Liver (tissue), 9 donors: ENCODE measurements around the gene KXD1. TPM values are rescaled to one million over a fixed set of nuclear protein-coding genes. Genes with fewer than 3 reads are reported as not detected.

ENCODE experiments used
- DNase-seq: peaks from one replicate; pipeline ENCODE4 v3.0.0-alpha.2; 2017; ENCODE audit warnings: low spot score
- H3K27ac ChIP-seq, 2 donors: one replicate each; pipeline ENCODE4 v1.7.0; 2013; ENCODE audit warnings: inconsistent platforms in 2 of 2, low read length in 2 of 2, control low read depth in 1 of 2, low read depth in 1 of 2, mild to moderate bottlenecking in 1 of 2
- H3K27me3 ChIP-seq, 4 donors: one replicate each; pipeline versions ENCODE4 v1.6.1 to v1.7.0; 2013; ENCODE audit warnings: low read length in 3 of 4, inconsistent platforms in 1 of 4, mild to moderate bottlenecking in 1 of 4, moderate library complexity in 1 of 4; ENCODE audit not compliant: control insufficient read depth in 4 of 4, insufficient read depth in 4 of 4
- H3K36me3 ChIP-seq, 4 donors: one replicate each; pipeline versions ENCODE4 v1.6.1 to v1.7.0; 2013; ENCODE audit warnings: low read length in 3 of 4, mild to moderate bottlenecking in 3 of 4, low read depth in 1 of 4, moderate library complexity in 1 of 4; ENCODE audit not compliant: control insufficient read depth in 4 of 4, insufficient read depth in 3 of 4
- H3K4me1 ChIP-seq, 4 donors: one replicate each; pipeline versions ENCODE4 v1.6.1 to v1.7.0; 2013; ENCODE audit warnings: low read length in 3 of 4, mild to moderate bottlenecking in 3 of 4, moderate library complexity in 1 of 4; ENCODE audit not compliant: control insufficient read depth in 4 of 4, insufficient read depth in 4 of 4
- H3K4me3 ChIP-seq, 3 donors: one replicate each; pipeline versions ENCODE4 v1.6.1 to v1.7.0; 2013; ENCODE audit warnings: low read length in 3 of 3, control low read depth in 1 of 3, low read depth in 1 of 3, mild to moderate bottlenecking in 1 of 3
- H3K9ac ChIP-seq, 2 donors: one replicate each; pipeline ENCODE4 v1.7.0; 2013; ENCODE audit warnings: low read length in 2 of 2, mild to moderate bottlenecking in 2 of 2, moderate library complexity in 2 of 2, control low read depth in 1 of 2, low read depth in 1 of 2
- H3K9me3 ChIP-seq, 4 donors: one replicate each; pipeline versions ENCODE4 v1.6.1 to v1.7.0; 2013; ENCODE audit warnings: low read length in 3 of 4; ENCODE audit not compliant: control insufficient read depth in 4 of 4
- FOXA1 ChIP-seq: IDR thresholded peaks from 2 replicates; pipeline ENCODE4 v1.6.1; 2016; ENCODE audit warnings: antibody characterized with exemption
- GABPA ChIP-seq, 2 donors: IDR thresholded peaks in 1 of 2; conservative IDR thresholded peaks in 1 of 2; 2 replicates each; pipeline ENCODE4 v1.6.1; 2016; ENCODE audit warnings: antibody characterized with exemption in 2 of 2, mild to moderate bottlenecking in 1 of 2, moderate library complexity in 1 of 2
- HNF4A ChIP-seq, 2 donors: conservative IDR thresholded peaks; 2 replicates each; pipeline ENCODE4 v1.6.1; 2016; ENCODE audit warnings: antibody characterized with exemption in 2 of 2, mild to moderate bottlenecking in 2 of 2
- HNF4G ChIP-seq: IDR thresholded peaks from 2 replicates; pipeline ENCODE4 v1.6.1; 2016; ENCODE audit warnings: antibody characterized with exemption
- NR2F2 ChIP-seq: IDR thresholded peaks from 2 replicates; pipeline ENCODE4 v1.6.1; 2016; ENCODE audit warnings: antibody characterized with exemption
- RAD21 ChIP-seq, 2 donors: IDR thresholded peaks; 2 replicates each; pipeline ENCODE4 v1.6.1; 2016; ENCODE audit warnings: antibody characterized with exemption in 2 of 2, mild to moderate bottlenecking in 2 of 2
- SP1 ChIP-seq: IDR thresholded peaks from 2 replicates; pipeline ENCODE4 v1.6.1; 2018; ENCODE audit warnings: antibody characterized with exemption, mild to moderate bottlenecking
- TAF1 ChIP-seq: conservative IDR thresholded peaks from 2 replicates; pipeline ENCODE4 v1.6.1; 2016; ENCODE audit warnings: antibody characterized with exemption, mild to moderate bottlenecking
- YY1 ChIP-seq: IDR thresholded peaks from 2 replicates; pipeline ENCODE4 v1.6.1; 2016; ENCODE audit warnings: antibody characterized with exemption, mild to moderate bottlenecking
- WGBS: extraction: QIAGEN DNeasy Blood & Tissue Kit; methylation state at CpG from one replicate; pipeline ENCODE4 v1.1.7; 2013; 5-methylcytosine and 5-hydroxymethylcytosine counted together
- polyA plus RNA-seq, 2 donors: library from polyadenylated mRNA; stranded (reverse) in 1 of 2; unstranded in 1 of 2; fragments of 200-250 nt in 1 of 2; fragments of >200 nt in 1 of 2; fragmentation: Nextera tagmentation in 1 of 2; extraction: Ambion mirVana in 1 of 2; gene quantifications; one replicate each; pipeline versions ENCODE4 v1.2.1 to v1.2.3, GENCODE V29; 2013 to 2015
- total RNA-seq, 2 donors: library from RNA; depleted of rRNA; stranded (reverse); fragments of >200 nt; gene quantifications; one replicate each; pipeline ENCODE4 v1.2.3, GENCODE V29; 2014
- TF ChIP-seq, protein P1 (sequence below): IDR thresholded peaks from 2 replicates; pipeline ENCODE4 v1.6.1; 2016; ENCODE audit warnings: antibody characterized with exemption
- TF ChIP-seq, protein P2 (sequence below): IDR thresholded peaks from 2 replicates; pipeline ENCODE4 v1.6.1; 2016; ENCODE audit warnings: antibody characterized with exemption
- TF ChIP-seq, protein P3 (sequence below): IDR thresholded peaks from 2 replicates; pipeline ENCODE4 v1.6.1; 2016; ENCODE audit warnings: antibody characterized with exemption
- TF ChIP-seq, protein P4 (sequence below): IDR thresholded peaks from 2 replicates; pipeline ENCODE4 v1.6.1; 2016; ENCODE audit warnings: antibody characterized with exemption, mild to moderate bottlenecking
- donor health status: healthy.
- donor health status: healthy.
- donor health status: healthy.
- donor health status: healthy.
- donor health status: healthy.

The KXD1 gene
- total and polyA plus RNA-seq, 4 donors, result 31.8 to 53.6 (median 43.4) TPM

DNA sequence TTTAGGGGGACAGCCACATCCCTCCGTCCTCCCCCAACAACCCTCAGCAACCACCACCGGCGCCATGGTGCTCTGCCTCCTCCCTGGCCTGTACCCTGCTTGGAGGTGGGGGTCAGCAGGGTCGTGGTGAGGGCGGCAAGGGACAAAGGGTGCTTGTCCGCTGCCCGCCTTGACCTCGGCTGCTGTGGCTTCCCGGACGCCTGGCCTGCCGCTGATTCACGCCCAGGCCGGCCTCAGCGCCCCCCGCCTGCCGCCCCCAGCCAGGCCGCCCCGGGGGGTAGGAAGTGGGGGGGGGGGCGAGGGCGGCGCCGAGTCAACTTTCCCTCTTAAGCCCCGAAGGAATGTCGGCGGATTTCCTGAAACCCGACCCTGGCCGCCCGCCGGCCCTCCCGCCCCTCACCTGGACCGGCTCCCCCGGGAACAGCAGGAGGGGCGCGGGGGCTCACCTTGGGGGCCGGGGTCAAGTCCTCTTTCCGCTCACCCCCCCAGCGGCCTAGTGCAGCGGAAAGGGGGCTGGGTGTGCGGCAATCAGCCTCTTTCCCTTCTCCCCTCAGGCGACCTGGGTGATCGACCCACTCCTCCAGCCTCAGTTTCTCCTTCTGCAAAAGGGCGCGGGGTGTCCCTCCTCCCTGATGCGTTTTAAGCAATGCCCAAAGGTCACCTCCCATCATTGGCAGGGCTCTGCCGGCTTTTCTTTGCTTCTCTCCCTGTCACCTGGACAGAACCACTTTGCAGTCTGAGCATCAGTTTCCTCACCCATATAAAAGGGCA lies 53.1 kb downstream of the KXD1 start (continued):
- TF ChIP-seq YY1, result no peak

DNA sequence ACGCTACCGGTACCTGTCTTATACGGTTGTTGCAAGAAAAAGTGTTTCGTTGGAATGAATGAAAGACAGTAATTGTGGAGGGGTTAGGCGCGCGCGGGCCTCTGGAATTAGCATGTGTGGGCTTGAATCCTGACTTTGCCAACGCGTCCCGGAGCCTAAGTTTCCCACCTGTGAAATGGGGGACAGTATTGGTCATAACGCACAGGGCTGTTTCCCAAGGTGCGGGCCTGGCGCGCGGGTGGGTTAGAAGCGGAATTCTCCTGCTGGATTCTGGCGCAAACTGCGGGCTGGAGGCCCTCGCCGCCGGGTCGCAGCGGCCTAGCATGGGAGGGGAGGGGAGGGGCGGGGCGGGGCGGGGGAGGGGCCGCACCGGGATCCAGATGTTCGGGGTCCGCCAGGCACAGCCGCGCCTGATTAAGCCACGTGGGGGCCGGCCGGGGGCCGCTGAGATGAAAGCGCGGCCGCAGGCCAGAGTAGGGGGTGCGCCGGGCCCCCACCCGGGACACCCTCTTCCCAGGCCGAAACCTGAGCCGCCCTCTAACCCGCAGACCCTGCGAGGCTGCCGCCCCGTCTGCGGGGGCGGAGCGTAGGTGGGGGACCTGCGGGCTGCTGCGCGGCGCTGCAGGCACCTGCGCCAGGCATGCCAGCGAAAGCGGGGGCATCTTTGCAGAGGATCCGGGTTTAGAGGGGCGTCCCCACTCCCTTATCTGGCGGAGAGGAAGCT lies 53.8 kb downstream of the KXD1 start:
- Histone ChIP-seq H3K9me3 (no peaks in the 10 kb centered on the region), H3K4me1 (peaks cover 0 to 19% (median 7%) of the 10 kb centered on the region in 4 donors), H3K9ac (no peak overlapping the region), H3K27ac (no peak overlapping the region), H3K27me3 (peaks cover 0 to 18% (median 14%) of the 10 kb centered on the region in 4 donors), H3K4me3 (no peak overlapping the region), H3K36me3 (no peaks in the 10 kb centered on the region)
- 3% methylated on average over 62 of the region's 62 CpGs for WGBS
- TF ChIP-seq YY1 (no peak), FOXA1 (no peak), TAF1 (no peak), RAD21 (IDR thresholded peaks at IDR 0.05) (no peak), NR2F2 (no peak), SP1 (no peak), HNF4G (no peak), HNF4A (conservative IDR thresholded peaks at IDR 0.05) (no peak), GABPA (IDR thresholded peaks at IDR 0.05 in 1 of 2, conservative IDR thresholded peaks at IDR 0.05 in 1 of 2) (no peak)
- TF ChIP-seq, protein P1, sequence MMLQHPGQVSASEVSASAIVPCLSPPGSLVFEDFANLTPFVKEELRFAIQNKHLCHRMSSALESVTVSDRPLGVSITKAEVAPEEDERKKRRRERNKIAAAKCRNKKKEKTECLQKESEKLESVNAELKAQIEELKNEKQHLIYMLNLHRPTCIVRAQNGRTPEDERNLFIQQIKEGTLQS, result no peak
- TF ChIP-seq, protein P2, sequence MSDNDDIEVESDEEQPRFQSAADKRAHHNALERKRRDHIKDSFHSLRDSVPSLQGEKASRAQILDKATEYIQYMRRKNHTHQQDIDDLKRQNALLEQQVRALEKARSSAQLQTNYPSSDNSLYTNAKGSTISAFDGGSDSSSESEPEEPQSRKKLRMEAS, result no peak
- TF ChIP-seq, protein P3, sequence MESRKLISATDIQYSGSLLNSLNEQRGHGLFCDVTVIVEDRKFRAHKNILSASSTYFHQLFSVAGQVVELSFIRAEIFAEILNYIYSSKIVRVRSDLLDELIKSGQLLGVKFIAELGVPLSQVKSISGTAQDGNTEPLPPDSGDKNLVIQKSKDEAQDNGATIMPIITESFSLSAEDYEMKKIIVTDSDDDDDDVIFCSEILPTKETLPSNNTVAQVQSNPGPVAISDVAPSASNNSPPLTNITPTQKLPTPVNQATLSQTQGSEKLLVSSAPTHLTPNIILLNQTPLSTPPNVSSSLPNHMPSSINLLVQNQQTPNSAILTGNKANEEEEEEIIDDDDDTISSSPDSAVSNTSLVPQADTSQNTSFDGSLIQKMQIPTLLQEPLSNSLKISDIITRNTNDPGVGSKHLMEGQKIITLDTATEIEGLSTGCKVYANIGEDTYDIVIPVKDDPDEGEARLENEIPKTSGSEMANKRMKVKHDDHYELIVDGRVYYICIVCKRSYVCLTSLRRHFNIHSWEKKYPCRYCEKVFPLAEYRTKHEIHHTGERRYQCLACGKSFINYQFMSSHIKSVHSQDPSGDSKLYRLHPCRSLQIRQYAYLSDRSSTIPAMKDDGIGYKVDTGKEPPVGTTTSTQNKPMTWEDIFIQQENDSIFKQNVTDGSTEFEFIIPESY, result no peak
- TF ChIP-seq, protein P4, sequence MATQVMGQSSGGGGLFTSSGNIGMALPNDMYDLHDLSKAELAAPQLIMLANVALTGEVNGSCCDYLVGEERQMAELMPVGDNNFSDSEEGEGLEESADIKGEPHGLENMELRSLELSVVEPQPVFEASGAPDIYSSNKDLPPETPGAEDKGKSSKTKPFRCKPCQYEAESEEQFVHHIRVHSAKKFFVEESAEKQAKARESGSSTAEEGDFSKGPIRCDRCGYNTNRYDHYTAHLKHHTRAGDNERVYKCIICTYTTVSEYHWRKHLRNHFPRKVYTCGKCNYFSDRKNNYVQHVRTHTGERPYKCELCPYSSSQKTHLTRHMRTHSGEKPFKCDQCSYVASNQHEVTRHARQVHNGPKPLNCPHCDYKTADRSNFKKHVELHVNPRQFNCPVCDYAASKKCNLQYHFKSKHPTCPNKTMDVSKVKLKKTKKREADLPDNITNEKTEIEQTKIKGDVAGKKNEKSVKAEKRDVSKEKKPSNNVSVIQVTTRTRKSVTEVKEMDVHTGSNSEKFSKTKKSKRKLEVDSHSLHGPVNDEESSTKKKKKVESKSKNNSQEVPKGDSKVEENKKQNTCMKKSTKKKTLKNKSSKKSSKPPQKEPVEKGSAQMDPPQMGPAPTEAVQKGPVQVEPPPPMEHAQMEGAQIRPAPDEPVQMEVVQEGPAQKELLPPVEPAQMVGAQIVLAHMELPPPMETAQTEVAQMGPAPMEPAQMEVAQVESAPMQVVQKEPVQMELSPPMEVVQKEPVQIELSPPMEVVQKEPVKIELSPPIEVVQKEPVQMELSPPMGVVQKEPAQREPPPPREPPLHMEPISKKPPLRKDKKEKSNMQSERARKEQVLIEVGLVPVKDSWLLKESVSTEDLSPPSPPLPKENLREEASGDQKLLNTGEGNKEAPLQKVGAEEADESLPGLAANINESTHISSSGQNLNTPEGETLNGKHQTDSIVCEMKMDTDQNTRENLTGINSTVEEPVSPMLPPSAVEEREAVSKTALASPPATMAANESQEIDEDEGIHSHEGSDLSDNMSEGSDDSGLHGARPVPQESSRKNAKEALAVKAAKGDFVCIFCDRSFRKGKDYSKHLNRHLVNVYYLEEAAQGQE, result no peak
- DNase-seq, result no peak
